Keratinocyte (primary cell): ENCODE data around the gene KRTAP12-4. TPM values are rescaled to one million over a fixed set of nuclear protein-coding genes. Genes with fewer than 3 reads are reported as not detected.

ENCODE experiments used
- DNase-seq: peaks from one replicate; pipeline ENCODE4 v3.0.0-alpha.2; 2011; ENCODE audit warnings: low read depth, missing footprints, low spot score
- FAIRE-seq: peaks from 2 replicates; lab custom pipeline; 2011; peaks lifted over from hg19 to GRCh38; lab: Jason Lieb, UNC
- H2AFZ ChIP-seq: 2 replicates; pipeline ENCODE4 v1.6.0; 2012; ENCODE audit warnings: low read length, control low read depth, inconsistent platforms; ENCODE audit not compliant: control insufficient read depth
- H3K27ac ChIP-seq: 2 replicates; pipeline ENCODE4 v1.5.1; 2011; ENCODE audit warnings: low read length; ENCODE audit not compliant: control insufficient read depth, insufficient read depth
- H3K27me3 ChIP-seq: 3 replicates; pipeline ENCODE4 v1.6.0; 2011; ENCODE audit warnings: low read length; ENCODE audit not compliant: control insufficient read depth, insufficient read depth; ENCODE audit errors: extremely low read depth
- H3K36me3 ChIP-seq, 2 experiments: 2 replicates in 1 of 2; 3 replicates in 1 of 2; pipeline ENCODE4 v1.5.1; 2011; ENCODE audit warnings: low read length in 2 of 2, mild to moderate bottlenecking in 1 of 2; ENCODE audit not compliant: control insufficient read depth in 2 of 2, insufficient read depth in 2 of 2; ENCODE audit errors: extremely low read depth in 1 of 2
- H3K4me1 ChIP-seq: 3 replicates; pipeline ENCODE4 v1.5.1; 2011; ENCODE audit warnings: low read length; ENCODE audit not compliant: control insufficient read depth, insufficient read depth; ENCODE audit errors: extremely low read depth
- H3K4me2 ChIP-seq: 3 replicates; pipeline ENCODE4 v1.6.0; 2011; ENCODE audit warnings: low read depth, low read length; ENCODE audit not compliant: control insufficient read depth, insufficient read depth; ENCODE audit errors: extremely low read depth
- H3K4me3 ChIP-seq, 3 experiments: fragments of 200-600 bp in 1 of 3; sonication (generic) in 1 of 3; 2 replicates in 2 of 3; 3 replicates in 1 of 3; pipeline ENCODE4 v1.5.1; 2011 to 2016; ENCODE audit warnings: low read length in 3 of 3, mild to moderate bottlenecking in 3 of 3, control low read depth in 2 of 3, inconsistent platforms in 1 of 3, low read depth in 1 of 3, mixed read lengths in 1 of 3, mixed run types in 1 of 3, moderate library complexity in 1 of 3; ENCODE audit not compliant: control insufficient read depth in 2 of 3, insufficient read depth in 2 of 3; ENCODE audit errors: extremely low read depth in 1 of 3
- H3K79me2 ChIP-seq: 2 replicates; pipeline ENCODE4 v1.6.0; 2012; ENCODE audit warnings: low read length; ENCODE audit not compliant: control insufficient read depth, insufficient read depth
- H3K9ac ChIP-seq: 3 replicates; pipeline ENCODE4 v1.6.0; 2011; ENCODE audit warnings: low read length; ENCODE audit not compliant: control insufficient read depth, insufficient read depth; ENCODE audit errors: extremely low read depth
- H3K9me1 ChIP-seq: 3 replicates; pipeline ENCODE4 v1.6.0; 2011; ENCODE audit warnings: low read length; ENCODE audit not compliant: control insufficient read depth, insufficient read depth; ENCODE audit errors: extremely low read depth
- H3K9me3 ChIP-seq: 2 replicates; pipeline ENCODE4 v1.5.1; 2012; ENCODE audit warnings: low read depth, low read length; ENCODE audit not compliant: control insufficient read depth
- H4K20me1 ChIP-seq: 3 replicates; pipeline ENCODE4 v1.6.0; 2011; ENCODE audit warnings: low read length; ENCODE audit not compliant: control insufficient read depth, insufficient read depth; ENCODE audit errors: extremely low read depth
- CTCF ChIP-seq, 3 experiments: IDR thresholded peaks in 1 of 3; conservative IDR thresholded peaks in 1 of 3; optimal IDR thresholded peaks in 1 of 3; 2 replicates in 2 of 3; 3 replicates in 1 of 3; pipeline versions ENCODE3 to v1.5.1; 2011; ENCODE audit warnings: low read length in 3 of 3, mild to moderate bottlenecking in 3 of 3, moderate library complexity in 2 of 3, control low read depth in 1 of 3, inconsistent platforms in 1 of 3; ENCODE audit not compliant: insufficient read depth in 2 of 3; ENCODE audit errors: extremely low read depth in 1 of 3
- EZH2 ChIP-seq: IDR thresholded peaks from one replicate; pipeline ENCODE4 v1.6.1; 2012; ENCODE audit warnings: inconsistent platforms, mild to moderate bottlenecking, low read length, moderate library complexity
- dilution Hi-C: fragments of 300-500 bp; cut with MboI; formaldehyde crosslinking; loops from one replicate; pipeline ENCODE4 v1.7.0; 2020; ENCODE audit warnings: low sequenced_read_pairs; ENCODE audit not compliant: extremely low pct_ligation_motif_present
- polyA plus RNA-seq, 5 experiments: library from polyadenylated mRNA; depleted of rRNA in 3 of 5; stranded (reverse) in 3 of 5; stranded (forward) in 1 of 5; unstranded in 1 of 5; fragments of >200 nt; gene quantifications; 1 replicate in 1 of 5; 2 replicates in 3 of 5; 3 replicates in 1 of 5; pipeline versions ENCODE4 v1.2.1 to v1.2.3, GENCODE V29; 2011 to 2012; ENCODE audit warnings: missing spikeins in 2 of 5, low read depth in 1 of 5, low replicate concordance in 1 of 5

The KRTAP12-4 gene
- polyA plus RNA-seq, 1 donor (not counting 4 experiments of a cell fraction or from before 2014, with no cell fraction given), result not detected

- Histone ChIP-seq H4K20me1 (no peaks in the 10 kb centered on the region), H3K4me1 (no peaks in the 10 kb centered on the region), H3K9me3 (no peaks in the 10 kb centered on the region), H3K4me3 (no peak overlapping the region), H3K27me3 (no peaks in the 10 kb centered on the region), H2AFZ (no peak overlapping the region), H3K9ac (no peak overlapping the region), H3K36me3 (no peaks in the 10 kb centered on the region), H3K79me2 (no peaks in the 10 kb centered on the region), H3K4me2 (no peak overlapping the region), H3K27ac (no peak overlapping the region), H3K9me1 (no peaks in the 10 kb centered on the region)
- dilution Hi-C loops, result no loop called here
- no peak for TF ChIP-seq CTCF (optimal IDR thresholded peaks at IDR 0.05 in 1 of 3, IDR thresholded peaks at IDR 0.05 in 1 of 3, conservative IDR thresholded peaks at IDR 0.05 in 1 of 3; ENCODE audit: extremely low read depth in 1 of 3, insufficient read depth in 2 of 3, low read length in 3 of 3)
- DNase-seq (no peak), FAIRE-seq (no peak)
Measured at GRCh38 chr21:44650973-44651675, 3.3 kb downstream of the KRTAP12-4 start.

- no peak overlapping the region for H3K27ac ChIP-seq
- DNase-seq (no peak), FAIRE-seq (no peak)
- no peaks in the 10 kb centered on the region for H4K20me1 ChIP-seq
- no peak overlapping the region for H3K4me3 ChIP-seq
- dilution Hi-C loops, result no loop called here
- no peak overlapping the region for H2AFZ ChIP-seq
- no peaks in the 10 kb centered on the region for H3K27me3 ChIP-seq
- H3K36me3 ChIP-seq, result no peaks in the 10 kb centered on the region
- no peaks in the 10 kb centered on the region for H3K9me1 ChIP-seq
- no peaks in the 10 kb centered on the region for H3K4me1 ChIP-seq
- H3K9me3 ChIP-seq, result no peaks in the 10 kb centered on the region
- TF ChIP-seq CTCF (optimal IDR thresholded peaks at IDR 0.05 in 1 of 3, IDR thresholded peaks at IDR 0.05 in 1 of 3, conservative IDR thresholded peaks at IDR 0.05 in 1 of 3; ENCODE audit: extremely low read depth in 1 of 3, insufficient read depth in 2 of 3, low read length in 3 of 3) (no peak), EZH2 (no peak)
- H3K9ac ChIP-seq, result no peak overlapping the region
- no peaks in the 10 kb centered on the region for H3K79me2 ChIP-seq
- H3K4me2 ChIP-seq, result no peak overlapping the region
Measured at GRCh38 chr21:44650265-44650972, 4.0 kb downstream of the KRTAP12-4 start.
